Erythroblast (primary cell): Measurements from ENCODE around the gene DYNLT1.

Source experiments
- GATA1 ChIP-seq: IDR thresholded peaks from 2 replicates; pipeline ENCODE4 v1.6.1; 2011; ENCODE audit warnings: low read depth, mild to moderate bottlenecking, control low read depth, low read length, moderate library complexity
- POLR2A ChIP-seq: IDR thresholded peaks from 2 replicates; pipeline ENCODE4 v1.6.1; 2011; ENCODE audit warnings: mild to moderate bottlenecking, low read length

DNA sequence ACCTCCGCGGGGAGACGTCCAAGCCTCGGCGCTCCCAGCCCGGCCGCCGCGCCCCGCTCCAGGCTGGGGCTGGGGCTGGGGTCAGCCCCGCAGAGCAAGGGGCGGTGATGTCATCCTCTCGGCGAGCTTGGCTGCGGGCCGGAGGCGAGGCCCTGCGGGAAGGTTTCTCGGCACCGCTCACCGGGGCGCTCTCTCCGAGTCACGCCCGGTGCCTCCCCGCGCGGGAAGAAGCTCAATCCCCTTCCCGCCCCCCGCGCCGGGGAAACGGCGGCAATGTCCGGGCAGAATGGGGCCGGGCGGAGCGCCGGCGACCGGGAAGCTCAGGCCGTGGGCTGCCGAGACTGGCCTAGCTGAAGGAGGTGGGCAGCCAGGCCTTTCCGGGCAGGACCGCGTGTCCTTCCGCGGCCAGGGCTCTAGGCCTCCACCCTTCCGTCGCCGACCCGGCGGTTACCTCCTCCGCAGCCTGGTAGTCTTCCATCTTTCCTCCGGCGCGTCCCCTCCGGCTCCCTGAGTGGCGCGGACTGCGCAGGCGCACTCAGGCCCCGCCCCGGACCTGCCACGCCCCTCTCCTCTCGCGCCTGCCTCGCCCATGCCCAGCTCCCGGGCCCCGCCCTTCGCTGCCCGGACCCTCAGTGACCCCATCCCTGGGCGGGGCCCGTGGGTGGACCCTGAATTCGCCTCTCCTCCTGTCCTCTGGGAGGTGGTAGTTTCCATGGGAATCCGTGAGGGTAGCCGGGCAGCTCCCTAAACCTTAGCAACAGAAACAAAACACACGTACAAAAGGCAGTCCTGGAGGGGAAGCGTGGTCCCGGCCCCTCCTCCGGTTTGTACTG is at the start of gene DYNLT1:
- TF ChIP-seq POLR2A (peak; percentile 93), GATA1 (no peak)
